K562 (cell line): ENCODE data around the gene CFAP54. TPM values are rescaled to one million over a fixed set of nuclear protein-coding genes. Genes with fewer than 3 reads are reported as not detected.

Experiments
- ATAC-seq: fragments of 200-7000 bp; cut with Tn5 transposase; 3 replicates; pipeline ENCODE4 v1.9.1; 2020; ENCODE audit warnings: moderate library complexity
- BruUV-seq: library from RNA; stranded (reverse); fragments of 400-500 nt; replicated peaks from 2 replicates; lab custom pipeline; 2021; lab: Mats Ljungman, UMichigan
- CTCF ChIA-PET: fragments of 300-600 bp; formaldehyde crosslinking; extraction: SDS; loops from one replicate; lab custom pipeline; 2021; ENCODE audit warnings: low intra/inter-chr PET ratio; lab: Yijun Ruan, JAX
- POLR2A ChIA-PET: fragments of 300-600, 350-650 bp; sonication (Branson Sonifier 250); formaldehyde crosslinking; extraction: SDS; loops from one replicate; lab custom pipeline; 2021; ENCODE audit warnings: antibody characterized with exemption, inconsistent platforms; lab: Yijun Ruan, JAX
- DNase-seq, 4 experiments: peaks; one replicate each; pipeline versions ENCODE4 v3.0.0 to v3.0.0-alpha.2; 2011 to 2018; ENCODE audit warnings: low spot score in 3 of 4, mixed read lengths in 3 of 4; ENCODE audit errors: extremely low read depth in 1 of 4
- FAIRE-seq: peaks from 2 replicates; lab custom pipeline; 2011; peaks lifted over from hg19 to GRCh38; lab: Jason Lieb, UNC
- H2AFZ ChIP-seq: 2 replicates; pipeline ENCODE4 v1.6.0; 2011; ENCODE audit warnings: low read depth, low read length, control low read depth, inconsistent platforms
- H3K27ac ChIP-seq: fragments of 200-600 bp; 3 replicates; pipeline ENCODE4 v1.8.0; 2011; ENCODE audit warnings: low read depth, mild to moderate bottlenecking, control low read depth, inconsistent platforms, low read length, moderate library complexity, mixed read lengths; ENCODE audit errors: extremely low read depth
- H3K27me3 ChIP-seq, 2 experiments: fragments of 300-600 bp in 1 of 2; 2 replicates in 1 of 2; 3 replicates in 1 of 2; pipeline versions ENCODE4 v1.6.0 to v1.8.0; 2011; ENCODE audit warnings: inconsistent platforms in 2 of 2, low read length in 2 of 2, mild to moderate bottlenecking in 1 of 2, mixed read lengths in 1 of 2, moderate library complexity in 1 of 2; ENCODE audit not compliant: control insufficient read depth in 2 of 2, insufficient read depth in 2 of 2
- H3K36me3 ChIP-seq: fragments of 300-600 bp; 3 replicates; pipeline ENCODE4 v1.8.0; 2011; ENCODE audit warnings: mild to moderate bottlenecking, low read length, inconsistent platforms; ENCODE audit not compliant: control insufficient read depth, insufficient read depth
- H3K4me1 ChIP-seq, 2 experiments: fragments of 200-600 bp in 1 of 2; replicated peaks in 1 of 2; 2 replicates in 1 of 2; 3 replicates in 1 of 2; pipeline versions ENCODE4 v1.5.1 to v1.8.0; 2011; ENCODE audit warnings: inconsistent platforms in 2 of 2, low read length in 2 of 2, mild to moderate bottlenecking in 1 of 2, mixed read lengths in 1 of 2, moderate library complexity in 1 of 2; ENCODE audit not compliant: control insufficient read depth in 2 of 2, insufficient read depth in 2 of 2
- H3K4me2 ChIP-seq: 2 replicates; pipeline ENCODE4 v1.6.1; 2011; ENCODE audit warnings: low read length, control low read depth, inconsistent platforms, mixed read lengths; ENCODE audit not compliant: insufficient read depth
- H3K4me3 ChIP-seq: fragments of 200-600 bp; sonication (generic), shearing (Covaris generic); 2 replicates; pipeline ENCODE4 v1.5.1; 2016; ENCODE audit warnings: control low read depth, inconsistent platforms
- H3K79me2 ChIP-seq: fragments of 200-600 bp; 3 replicates; pipeline ENCODE4 v1.8.0; 2011; ENCODE audit warnings: low read length, inconsistent platforms; ENCODE audit not compliant: control insufficient read depth, insufficient read depth
- H3K9ac ChIP-seq, 2 experiments: 2 replicates each; pipeline versions ENCODE4 v1.6.0 to v1.6.1; 2011; ENCODE audit warnings: low read depth in 2 of 2, low read length in 2 of 2, control low read depth in 1 of 2, inconsistent platforms in 1 of 2, mild to moderate bottlenecking in 1 of 2, mixed read lengths in 1 of 2; ENCODE audit not compliant: insufficient read depth in 1 of 2
- H3K9me1 ChIP-seq: one replicate; pipeline ENCODE4 v1.6.0; 2011; ENCODE audit warnings: inconsistent platforms, mild to moderate bottlenecking, low read length, moderate library complexity; ENCODE audit not compliant: control insufficient read depth, insufficient read depth
- H3K9me3 ChIP-seq: replicated peaks from 2 replicates; pipeline ENCODE4 v1.5.1; 2011; ENCODE audit warnings: low read depth, low read length, inconsistent platforms; ENCODE audit not compliant: control insufficient read depth, insufficient read depth
- H4K20me1 ChIP-seq: replicated peaks from 2 replicates; pipeline ENCODE4 v1.6.1; 2011; ENCODE audit warnings: low read length, inconsistent platforms, mixed read lengths; ENCODE audit not compliant: control insufficient read depth, insufficient read depth
- CGGBP1 ChIP-seq: fragments of 250-450 bp; sonication (Bioruptor Pico); IDR thresholded peaks from 2 replicates; pipeline ENCODE4 v1.9.0; 2021; ENCODE audit warnings: mild to moderate bottlenecking
- ETV1 ChIP-seq: fragments of 450-650 bp; conservative IDR thresholded peaks from 2 replicates; pipeline ENCODE4 v1.6.1; 2016; ENCODE audit warnings: missing genetic modification characterization, control low read depth, low read depth, missing compliant biosample characterization
- OTX1 ChIP-seq: fragments of 450-650 bp; formaldehyde crosslinking; IDR thresholded peaks from 2 replicates; pipeline ENCODE4 v1.4.0; 2022; ENCODE audit warnings: mild to moderate bottlenecking
- RNF219 ChIP-seq: fragments of 250-450 bp; sonication (Bioruptor Pico); IDR thresholded peaks from 2 replicates; pipeline ENCODE4 v1.5.0; 2022; ENCODE audit warnings: mild to moderate bottlenecking
- RREB1 ChIP-seq: fragments of 250-450 bp; sonication (Bioruptor Pico); IDR thresholded peaks from 2 replicates; pipeline ENCODE4 v1.4.0; 2020
- TEAD4 ChIP-seq, 2 experiments: sonication (generic) in 1 of 2; formaldehyde crosslinking in 1 of 2; IDR thresholded peaks; 2 replicates each; pipeline versions ENCODE4 v1.6.1 to v1.8.0; 2012 to 2022; ENCODE audit warnings: borderline replicate concordance in 1 of 2, inconsistent platforms in 1 of 2, low read length in 1 of 2, mild to moderate bottlenecking in 1 of 2, missing genetic modification reagents in 1 of 2
- THRB ChIP-seq: fragments of 450-650 bp; formaldehyde crosslinking; conservative IDR thresholded peaks from 2 replicates; pipeline ENCODE4 v1.4.0; 2022; ENCODE audit warnings: mild to moderate bottlenecking, missing genetic modification characterization
- ZKSCAN3 ChIP-seq: fragments of 250-450 bp; sonication (Bioruptor Pico); IDR thresholded peaks from 2 replicates; pipeline ENCODE4 v1.4.0; 2020
- ZNF140 ChIP-seq: fragments of 250-450 bp; sonication (Bioruptor Pico); IDR thresholded peaks from 2 replicates; pipeline ENCODE4 v1.8.0; 2021; ENCODE audit warnings: moderate library complexity, mild to moderate bottlenecking, inconsistent platforms
- ZNF780A ChIP-seq: fragments of 250-450 bp; sonication (Bioruptor Pico); IDR thresholded peaks from 2 replicates; pipeline ENCODE4 v1.5.0; 2021; ENCODE audit warnings: mild to moderate bottlenecking
- in situ Hi-C: fragments of 300-500 bp; cut with MboI; formaldehyde crosslinking; loops from 4 replicates; pipeline ENCODE4 v1.15.0; 2018; ENCODE audit warnings: inconsistent platforms, mixed read lengths
- intact Hi-C: fragments of 100-400 bp; cut with micrococcal nuclease; formaldehyde crosslinking; loops from 2 replicates; pipeline ENCODE4 v1.14.2; 2022
- polyA plus RNA-seq, 8 experiments: library from polyadenylated mRNA; depleted of rRNA in 4 of 8; stranded (reverse) in 5 of 8; unstranded in 3 of 8; fragments of >200 nt; fragmentation: Nextera tagmentation in 2 of 8; fragmentation: Illumina TruSeq in 1 of 8; extraction: Ambion mirVana in 2 of 8; extraction: Trizol in 1 of 8; gene quantifications; 2 replicates each; pipeline versions ENCODE4 v1.2.1 to v1.2.3, GENCODE V29; 2011 to 2014; ENCODE audit warnings: inconsistent platforms in 1 of 8, missing spikeins in 1 of 8
- total RNA-seq, 7 experiments: library from RNA; depleted of rRNA in 6 of 7; stranded (reverse); fragments of >200 nt in 6 of 7; fragmentation: Illumina TruSeq in 2 of 7; extraction: Trizol in 2 of 7; gene quantifications; 2 replicates each; pipeline versions ENCODE4 v1.2.1 to v1.2.3, GENCODE V29; 2011 to 2021; ENCODE audit warnings: low replicate concordance in 1 of 7

Gene CFAP54
- total and polyA plus RNA-seq, 9 of the 15 experiments (the other 6 are each of a cell fraction or from before 2014, with no cell fraction given), result 0.03 to 0.23 (median 0.10) TPM; not detected in 3

- 0 out of 2 replicates have a peak, but pooled peaks have one; percentile 14 for TF ChIP-seq RREB1
Measured at GRCh38 chr12:96501133-96501761, 11.9 kb downstream of the CFAP54 start (continued).

GRCh38 chr12:96501908-96502307, 12.5 kb downstream of the CFAP54 start:
- peak overlapping the region; percentile 86 for H2AFZ ChIP-seq
- H3K9me1 ChIP-seq, result no peaks in the 10 kb centered on the region
- H3K79me2 ChIP-seq, result no peaks in the 10 kb centered on the region
- peaks cover 5 to 21% of the 10 kb centered on the region in 2 experiments; a peak in 4 of 5 replicates for H3K4me1 ChIP-seq
- no peak for FAIRE-seq
- no peaks in the 10 kb centered on the region; the same call in 2 of the 3 replicates for H3K36me3 ChIP-seq
- H4K20me1 ChIP-seq, result no peaks in the 10 kb centered on the region
- in situ Hi-C loops (loop anchor here (25.0 kb wide), 1 partner anchor 890 kb away; no protein-coding TSS in a partner anchor), intact Hi-C loops (loop anchor here (5.0 kb wide), 1 partner anchor 100 kb away; the partner anchor contains the start of gene CDK17)
- H3K4me2 ChIP-seq, result no peak overlapping the region
- ATAC-seq, result peak; percentile 80
- H3K27ac ChIP-seq, result peak overlapping the region; percentile 60; the same call in 2 of the 3 replicates
- CTCF ChIA-PET, result interaction anchor here (1.0 kb wide), 1 partner anchor 437 kb away, joined by 3 read pairs; no protein-coding TSS in a partner anchor
- POLR2A ChIA-PET, result no interaction called here
- H3K4me3 ChIP-seq, result no peak overlapping the region
- DNase-seq, result peak in 2 of 4 experiments; percentile 41 to 45
- H3K9ac ChIP-seq, result no peak overlapping the region
- H3K9me3 ChIP-seq, result no peaks in the 10 kb centered on the region
- BruUV-seq, result no TSS peak
- H3K27me3 ChIP-seq, result no peaks in the 10 kb centered on the region
- TF ChIP-seq ETV1 (tag), result no peak
- TF ChIP-seq ZKSCAN3, result no peak
- TF ChIP-seq ZNF780A (CRISPR knock-in tag), result no peak
- no peak for TF ChIP-seq THRB
- no peak for TF ChIP-seq OTX1 (CRISPR knock-in tag)
- TF ChIP-seq CGGBP1 (CRISPR knock-in tag), result no peak
- no peak for TF ChIP-seq RNF219 (CRISPR knock-in tag)
- TF ChIP-seq ZNF140, result no peak
- peak; percentile 43 for TF ChIP-seq TEAD4 (IDR thresholded peaks at IDR 0.05; ENCODE audit: low read length)
- no peak for TF ChIP-seq TEAD4 (CRISPR knock-in tag; IDR thresholded peaks at IDR 0.05; ENCODE audit: borderline replicate concordance)
